Measurements from ENCODE around the gene PXT1. TPM values are rescaled to one million over a fixed set of nuclear protein-coding genes. Genes with fewer than 3 reads are reported as not detected.

Gene PXT1
- total RNA-seq, 1 donor from 2014 or later = not detected

- Histone ChIP-seq H3K36me3 (ENCODE audit: control insufficient read depth, insufficient read depth, low read length) (no peaks in the 10 kb centered on the region), H3K27me3 (ENCODE audit: control insufficient read depth, insufficient read depth, low read length) (no peaks in the 10 kb centered on the region), H3K4me3 (ENCODE audit: low read depth, low read length) (no peak overlapping the region)
- TF ChIP-seq CTCF (IDR thresholded peaks at IDR 0.05; ENCODE audit: insufficient read depth, low read length, poor library complexity, severe bottlenecking) = no peak
- no peak for DNase-seq (ENCODE audit: low read depth)
Observed at GRCh38 chr6:36349240-36349639, 93.4 kb downstream of the PXT1 start.

GRCh38 chr6:36347621-36348020 lies 95.0 kb downstream of the PXT1 start:
- no peak for TF ChIP-seq CTCF (IDR thresholded peaks at IDR 0.05; ENCODE audit: insufficient read depth, low read length, poor library complexity, severe bottlenecking)
- DNase-seq (ENCODE audit: low read depth) = no peak
- Histone ChIP-seq H3K27me3 (ENCODE audit: control insufficient read depth, insufficient read depth, low read length) (no peaks in the 10 kb centered on the region), H3K36me3 (ENCODE audit: control insufficient read depth, insufficient read depth, low read length) (no peaks in the 10 kb centered on the region), H3K4me3 (ENCODE audit: low read depth, low read length) (no peak overlapping the region)

GRCh38 chr6:36346486-36347273 lies 96.0 kb downstream of the PXT1 start:
- no peak overlapping the region for H3K4me3 ChIP-seq (ENCODE audit: low read depth, low read length)
- DNase-seq (ENCODE audit: low read depth) = no peak
- no peaks in the 10 kb centered on the region for H3K27me3 ChIP-seq (ENCODE audit: control insufficient read depth, insufficient read depth, low read length)
- no peak for TF ChIP-seq CTCF (IDR thresholded peaks at IDR 0.05; ENCODE audit: insufficient read depth, low read length, poor library complexity, severe bottlenecking)
- no peaks in the 10 kb centered on the region for H3K36me3 ChIP-seq (ENCODE audit: control insufficient read depth, insufficient read depth, low read length)

- H3K4me3 ChIP-seq (ENCODE audit: low read depth, low read length) = no peak overlapping the region
- H3K36me3 ChIP-seq (ENCODE audit: control insufficient read depth, insufficient read depth, low read length) = no peaks in the 10 kb centered on the region
- no peak for TF ChIP-seq CTCF (IDR thresholded peaks at IDR 0.05; ENCODE audit: insufficient read depth, low read length, poor library complexity, severe bottlenecking)
- peaks cover under 1% of the 10 kb centered on the region for H3K27me3 ChIP-seq (ENCODE audit: control insufficient read depth, insufficient read depth, low read length)
- no peak for DNase-seq (ENCODE audit: low read depth)
Observed at GRCh38 chr6:36345681-36346466, 96.8 kb downstream of the PXT1 start.

GRCh38 chr6:36343109-36343680 lies 99.5 kb downstream of the PXT1 start:
- H3K4me3 ChIP-seq (ENCODE audit: low read depth, low read length) = no peak overlapping the region
- TF ChIP-seq CTCF (IDR thresholded peaks at IDR 0.05; ENCODE audit: insufficient read depth, low read length, poor library complexity, severe bottlenecking) = no peak
- peaks cover 11% of the 10 kb centered on the region for H3K27me3 ChIP-seq (ENCODE audit: control insufficient read depth, insufficient read depth, low read length)
- H3K36me3 ChIP-seq (ENCODE audit: control insufficient read depth, insufficient read depth, low read length) = no peaks in the 10 kb centered on the region
- DNase-seq (ENCODE audit: low read depth) = no peak

Data from kidney epithelial cell (primary cell).